Peyer's patch (tissue), 4 donors: ENCODE data around the gene POLR2I.

Experiments
- POLR2A ChIP-seq, 2 donors: fragments of 450-650 bp; IDR thresholded peaks; one replicate each; pipeline ENCODE4 v1.5.1; 2017; ENCODE audit warnings: antibody characterized with exemption in 2 of 2, mild to moderate bottlenecking in 2 of 2, moderate library complexity in 2 of 2
- TF ChIP-seq, protein P1 (sequence below), 6 experiments: fragments of 450-650 bp in 4 of 6; fragments of 200-600 bp in 2 of 6; sonication (generic) in 1 of 6; IDR thresholded peaks; one replicate each; pipeline ENCODE4 v1.5.1; 2017 to 2019; ENCODE audit warnings: antibody characterized with exemption in 6 of 6, mild to moderate bottlenecking in 3 of 6, moderate library complexity in 1 of 6

DNA sequence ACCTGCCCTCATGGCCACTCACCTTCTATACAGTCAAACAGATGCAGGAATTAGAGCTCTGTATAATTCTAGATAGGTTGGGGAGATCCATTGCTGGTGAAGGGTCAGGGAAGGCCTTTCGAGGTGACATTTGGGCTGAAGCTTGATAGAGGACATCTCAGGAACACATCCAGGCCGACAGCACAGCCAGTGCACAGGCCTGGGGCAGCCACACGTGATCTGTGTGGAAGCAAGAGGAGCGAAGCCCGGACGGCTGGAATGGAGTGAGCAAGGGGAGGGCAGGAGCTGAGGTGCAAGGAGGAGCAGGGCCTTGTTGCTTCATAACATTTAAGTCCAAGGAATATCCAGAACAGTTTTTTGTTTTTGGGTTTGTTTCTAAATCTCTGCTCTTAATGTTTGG is 8.2 kb downstream of the POLR2I start:
- TF ChIP-seq POLR2A (IDR thresholded peaks at IDR 0.05) = no peak
- TF ChIP-seq, protein P1, sequence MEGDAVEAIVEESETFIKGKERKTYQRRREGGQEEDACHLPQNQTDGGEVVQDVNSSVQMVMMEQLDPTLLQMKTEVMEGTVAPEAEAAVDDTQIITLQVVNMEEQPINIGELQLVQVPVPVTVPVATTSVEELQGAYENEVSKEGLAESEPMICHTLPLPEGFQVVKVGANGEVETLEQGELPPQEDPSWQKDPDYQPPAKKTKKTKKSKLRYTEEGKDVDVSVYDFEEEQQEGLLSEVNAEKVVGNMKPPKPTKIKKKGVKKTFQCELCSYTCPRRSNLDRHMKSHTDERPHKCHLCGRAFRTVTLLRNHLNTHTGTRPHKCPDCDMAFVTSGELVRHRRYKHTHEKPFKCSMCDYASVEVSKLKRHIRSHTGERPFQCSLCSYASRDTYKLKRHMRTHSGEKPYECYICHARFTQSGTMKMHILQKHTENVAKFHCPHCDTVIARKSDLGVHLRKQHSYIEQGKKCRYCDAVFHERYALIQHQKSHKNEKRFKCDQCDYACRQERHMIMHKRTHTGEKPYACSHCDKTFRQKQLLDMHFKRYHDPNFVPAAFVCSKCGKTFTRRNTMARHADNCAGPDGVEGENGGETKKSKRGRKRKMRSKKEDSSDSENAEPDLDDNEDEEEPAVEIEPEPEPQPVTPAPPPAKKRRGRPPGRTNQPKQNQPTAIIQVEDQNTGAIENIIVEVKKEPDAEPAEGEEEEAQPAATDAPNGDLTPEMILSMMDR (IDR thresholded peaks at IDR 0.05) = no peak
